Colonic mucosa (tissue), 4 donors: Measurements from ENCODE around the gene IGSF23. TPM values are rescaled to one million over a fixed set of nuclear protein-coding genes. Genes with fewer than 3 reads are reported as not detected.
"Not testable (repeated sequence)": the region's sequence is repeated elsewhere in the genome, so short reads cannot be mapped to it uniquely, and the experiment has no call there.

Experiments
- DNase-seq: peaks from one replicate; pipeline ENCODE4 v3.0.0-alpha.2; 2020
- H3K27ac ChIP-seq: fragments of 200-600 bp; one replicate; pipeline ENCODE4 v1.8.0; 2021
- H3K27me3 ChIP-seq: fragments of 200-600 bp; one replicate; pipeline ENCODE4 v1.8.0; 2021
- H3K36me3 ChIP-seq: fragments of 200-600 bp; one replicate; pipeline ENCODE4 v1.8.0; 2021
- H3K4me1 ChIP-seq: fragments of 200-600 bp; one replicate; pipeline ENCODE4 v1.8.0; 2021; ENCODE audit warnings: mild to moderate bottlenecking
- H3K4me3 ChIP-seq: fragments of 200-600 bp; one replicate; pipeline ENCODE4 v1.8.0; 2021
- H3K9ac ChIP-seq, 2 donors: one replicate each; pipeline ENCODE4 v1.7.0; 2013; ENCODE audit warnings: control low read depth in 2 of 2, low read depth in 2 of 2, low read length in 2 of 2
- H3K9me3 ChIP-seq: fragments of 200-600 bp; one replicate; pipeline ENCODE4 v1.8.0; 2021
- CTCF ChIP-seq: fragments of 200-600 bp; IDR thresholded peaks from one replicate; pipeline ENCODE4 v1.8.0; 2022; ENCODE audit warnings: antibody characterized with exemption, mild to moderate bottlenecking
- intact Hi-C: fragments of 100-400 bp; cut with DNase I; formaldehyde crosslinking; loops from one replicate; pipeline ENCODE4 v1.14.1; 2022
- total RNA-seq, 2 donors: library from RNA; stranded (reverse); fragmentation: NEBNext Ultra II Directional in 1 of 2; extraction: Animal tissue kit (Norgen Biotek cat#: 25700) in 1 of 2; gene quantifications; one replicate each; pipeline ENCODE4 v1.2.1, GENCODE V29; 2021
- donor health status: healthy.
- donor health status: DM: no; HTN: no; CAD: no.
- donor health status: DM: no; HTN: no; CAD: no.

Gene IGSF23
- total RNA-seq, 2 donors from 2014 or later: not detected

DNA sequence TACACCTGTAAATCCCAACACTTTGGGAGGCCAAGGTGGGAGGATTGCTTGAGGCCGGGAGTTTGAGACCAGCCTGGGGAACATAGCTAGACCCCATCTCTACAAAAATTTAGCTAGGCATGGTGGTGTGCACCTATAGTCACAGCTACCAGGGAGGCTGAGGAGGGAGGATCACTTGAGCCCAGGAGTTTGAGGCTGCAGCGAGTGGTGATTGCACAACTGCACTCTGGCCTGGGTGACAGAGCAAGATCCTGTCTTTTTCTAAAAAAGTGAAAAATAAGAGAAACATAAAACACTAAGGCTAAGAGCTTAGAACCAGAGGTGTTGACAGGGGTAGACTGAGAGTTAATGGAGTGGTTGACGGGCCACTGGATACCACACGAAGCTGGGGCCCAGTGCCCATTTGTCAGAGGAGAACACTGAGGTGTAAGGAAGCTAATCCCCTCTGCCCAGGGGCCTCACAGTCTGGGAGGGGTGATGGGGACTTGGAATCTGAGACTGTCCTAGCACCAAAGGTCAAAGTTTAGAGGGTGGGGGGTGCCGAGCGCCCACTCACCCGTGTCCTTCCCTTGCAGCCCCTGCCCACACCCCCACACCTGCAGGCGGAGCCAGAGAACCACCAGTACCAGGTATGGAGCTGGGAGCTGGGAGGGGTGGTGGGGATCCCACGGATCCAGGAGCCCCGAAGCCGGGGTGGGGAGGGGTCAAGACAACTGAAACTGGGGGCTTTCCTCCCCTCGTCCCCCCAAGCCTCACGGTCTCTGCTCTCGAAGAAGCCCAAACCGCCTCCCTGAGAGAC is 68.8 kb downstream of the IGSF23 start:
- no peak overlapping the region for H3K4me3 ChIP-seq
- no peaks in the 10 kb centered on the region for H3K36me3 ChIP-seq
- H3K4me1 ChIP-seq: peaks cover 4% of the 10 kb centered on the region
- H3K9ac ChIP-seq: no peak overlapping the region
- no peak for DNase-seq
- intact Hi-C loops: no loop called here
- H3K27me3 ChIP-seq: no peaks in the 10 kb centered on the region
- H3K27ac ChIP-seq: peak overlapping the region; percentile 47
- H3K9me3 ChIP-seq: no peaks in the 10 kb centered on the region
- TF ChIP-seq CTCF: no peak

DNA sequence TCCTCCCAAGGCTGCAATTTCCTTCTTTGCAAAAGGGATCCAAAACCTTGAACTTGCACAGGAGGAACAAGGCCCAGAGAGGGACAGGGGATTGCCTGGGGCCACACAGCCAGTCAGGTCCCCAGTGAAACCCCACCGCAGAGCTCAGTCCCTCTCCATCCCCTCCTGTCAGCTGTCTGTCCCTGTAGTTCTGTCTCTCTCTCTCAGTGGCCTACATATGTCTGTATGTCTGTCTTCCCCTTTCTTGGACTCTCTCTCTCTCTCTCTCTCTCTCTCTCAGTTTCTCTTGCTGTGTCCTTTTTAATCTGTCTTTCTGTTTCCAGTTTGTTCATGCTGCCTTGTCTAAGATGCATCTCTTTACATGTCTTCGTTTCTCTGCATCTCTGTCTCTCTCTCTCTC is 69.4 kb downstream of the IGSF23 start:
- Histone ChIP-seq H3K4me3 (no peak overlapping the region), H3K9ac (no peak overlapping the region), H3K36me3 (no peaks in the 10 kb centered on the region), H3K4me1 (peaks cover 4% of the 10 kb centered on the region), H3K27me3 (no peaks in the 10 kb centered on the region), H3K27ac (no peak overlapping the region), H3K9me3 (no peaks in the 10 kb centered on the region)
- intact Hi-C loops: no loop called here
- no peak for TF ChIP-seq CTCF
- DNase-seq: no peak

DNA sequence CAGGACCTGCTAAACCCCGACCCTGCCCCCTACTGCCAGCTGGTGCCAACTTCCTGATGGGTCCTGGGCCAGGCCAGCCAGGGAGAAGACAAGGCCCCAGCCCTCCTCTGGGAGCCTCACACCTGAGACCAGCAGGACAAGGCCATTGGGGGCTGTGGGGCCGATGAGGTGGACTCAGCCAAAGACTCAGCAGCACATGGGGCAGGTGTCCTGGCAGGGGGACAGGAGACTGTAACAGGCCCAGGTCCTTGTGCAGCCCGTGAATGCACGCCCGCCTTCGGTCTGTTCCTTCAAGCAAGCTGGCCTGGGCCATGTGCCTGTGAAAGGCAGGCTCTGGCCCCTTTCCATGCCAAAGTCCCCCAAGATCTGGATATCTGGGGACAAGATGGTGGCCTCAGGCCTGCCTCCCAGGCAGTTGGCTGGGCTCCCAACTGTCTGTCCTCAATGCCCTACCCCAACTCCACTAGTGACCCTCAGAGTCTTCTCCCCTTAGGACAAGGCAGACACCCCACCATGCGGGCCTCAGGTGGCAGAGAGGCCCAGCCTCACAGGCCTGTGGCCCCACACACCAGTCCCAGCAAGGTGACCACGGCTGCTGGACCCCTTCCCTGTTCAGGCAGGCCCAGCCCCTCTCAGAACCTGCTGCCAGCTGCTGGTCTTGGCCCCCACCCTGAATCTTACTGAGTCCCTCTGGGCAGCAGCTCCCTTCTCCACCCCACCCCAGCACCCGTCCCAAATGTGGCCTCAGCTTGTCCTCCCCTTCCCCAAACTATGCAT is 70.3 kb downstream of the IGSF23 start:
- no peak overlapping the region for H3K9ac ChIP-seq
- H3K36me3 ChIP-seq: no peaks in the 10 kb centered on the region
- H3K9me3 ChIP-seq: no peaks in the 10 kb centered on the region
- DNase-seq: no peak
- no peak overlapping the region for H3K27ac ChIP-seq
- no peak for TF ChIP-seq CTCF
- no peaks in the 10 kb centered on the region for H3K27me3 ChIP-seq
- intact Hi-C loops: no loop called here
- H3K4me1 ChIP-seq: peaks cover 4% of the 10 kb centered on the region
- H3K4me3 ChIP-seq: no peak overlapping the region

GRCh38 chr19:44684396-44684795 is 71.0 kb downstream of the IGSF23 start:
- H3K27me3 ChIP-seq, H3K4me3 ChIP-seq, DNase-seq, H3K9me3 ChIP-seq, H3K36me3 ChIP-seq, H3K9ac ChIP-seq, intact Hi-C loops, H3K4me1 ChIP-seq: not testable (repeated sequence)
- H3K27ac ChIP-seq: peak overlapping the region; percentile 50

- Histone ChIP-seq H3K27ac (peak overlapping the region; percentile 50), H3K4me3 (no peak overlapping the region)
- intact Hi-C loops: loop anchor here (5.0 kb wide), 2 partner anchors 37 to 87 kb away; no protein-coding TSS in a partner anchor
Measured at GRCh38 chr19:44684892-44685863, 71.8 kb downstream of the IGSF23 start.

More at GRCh38 chr19:44684892-44685863, 71.8 kb downstream of the IGSF23 start:
- Histone ChIP-seq H3K36me3 (no peaks in the 10 kb centered on the region), H3K27me3 (no peaks in the 10 kb centered on the region), H3K4me1 (peaks cover 4% of the 10 kb centered on the region), H3K9ac (no peak overlapping the region), H3K9me3 (no peaks in the 10 kb centered on the region)
- DNase-seq: no peak
- no peak for TF ChIP-seq CTCF
